Activated naive CD4-positive, alpha-beta T cell treated with anti-CD3 and anti-CD28 coated beads, Interleukin-2, amount 10 ng/mL, durations not matched to agents 7 days and 5 days (primary cell): Measurements from ENCODE around the gene PELI2.

Experiments
- CTCF ChIA-PET: fragments of 350-600 bp; sonication (Branson Sonifier 250); formaldehyde crosslinking; loops from one replicate; lab custom pipeline; 2021; ENCODE audit warnings: antibody characterized with exemption; lab: Charles Lee
- DNase-seq: peaks from one replicate; pipeline ENCODE4 v3.0.0-alpha.2; 2020
- H3K27ac Mint-ChIP-seq: one replicate; pipeline ENCODE4 v1.8.0; 2021; ENCODE audit warnings: mild to moderate bottlenecking, moderate library complexity, mixed read lengths
- H3K27me3 Mint-ChIP-seq: one replicate; pipeline ENCODE4 v1.8.0; 2021; ENCODE audit warnings: mild to moderate bottlenecking, mixed read lengths
- H3K36me3 Mint-ChIP-seq: one replicate; pipeline ENCODE4 v1.8.0; 2021; ENCODE audit warnings: mixed read lengths
- H3K4me1 Mint-ChIP-seq: one replicate; pipeline ENCODE4 v1.8.0; 2021; ENCODE audit warnings: mixed read lengths
- H3K4me3 Mint-ChIP-seq: one replicate; pipeline ENCODE4 v1.8.0; 2021; ENCODE audit warnings: mild to moderate bottlenecking, moderate library complexity, mixed read lengths
- H3K9me3 Mint-ChIP-seq: one replicate; pipeline ENCODE4 v1.8.0; 2021; ENCODE audit warnings: mixed read lengths

The PELI2 gene

DNA sequence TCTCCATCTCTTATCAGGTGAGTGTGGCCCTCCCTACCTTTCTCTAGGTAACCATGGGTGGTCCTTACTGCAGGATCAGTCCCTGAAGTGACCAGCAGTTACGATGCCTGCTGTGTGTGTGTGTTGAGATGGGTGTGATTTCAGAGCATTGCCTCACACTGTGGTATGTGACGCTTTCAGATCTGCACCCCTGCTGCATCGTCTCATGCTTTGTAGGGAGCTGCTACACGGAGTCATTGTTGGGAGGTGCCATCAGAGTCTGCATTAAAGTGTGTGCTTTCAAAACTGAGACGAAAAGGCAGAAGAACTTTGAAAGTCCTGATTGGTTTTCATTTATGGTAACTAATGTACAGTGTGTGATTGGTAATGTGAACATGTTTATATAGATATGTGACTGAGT is 150.5 kb downstream of the PELI2 start:
- Mint-ChIP-seq H3K4me3 (no peak overlapping the region), H3K27me3 (no peaks in the 10 kb centered on the region), H3K4me1 (no peaks in the 10 kb centered on the region), H3K27ac (no peak overlapping the region), H3K36me3 (no peaks in the 10 kb centered on the region), H3K9me3 (no peaks in the 10 kb centered on the region)
- no peak for DNase-seq
- CTCF ChIA-PET, result interaction anchor here (0.7 kb wide), 1 partner anchor 13 kb away, joined by 3 read pairs; no protein-coding TSS in a partner anchor

DNA sequence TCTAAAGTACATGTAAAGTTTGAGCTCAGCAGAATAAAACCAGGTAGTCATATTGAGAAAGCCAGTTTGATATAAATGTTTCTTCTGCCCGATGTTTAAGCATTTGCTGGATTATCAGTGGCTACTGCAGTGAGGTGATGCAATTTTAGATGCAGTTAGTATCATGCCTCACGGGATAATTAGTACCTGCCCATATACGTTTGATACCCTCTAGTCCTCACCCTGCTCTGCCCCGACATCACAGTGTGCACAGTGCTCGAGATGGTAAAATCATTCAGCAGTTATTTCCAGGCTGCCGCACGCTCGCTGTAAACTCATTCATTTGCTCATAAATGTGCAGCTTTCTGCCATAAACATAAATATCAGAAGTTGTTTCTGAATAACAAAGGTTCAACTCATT is 152.7 kb downstream of the PELI2 start:
- Mint-ChIP-seq H3K4me3 (no peak overlapping the region), H3K9me3 (no peaks in the 10 kb centered on the region), H3K27ac (no peak overlapping the region), H3K36me3 (no peaks in the 10 kb centered on the region), H3K27me3 (no peaks in the 10 kb centered on the region), H3K4me1 (no peaks in the 10 kb centered on the region)
- CTCF ChIA-PET, result no interaction called here
- DNase-seq, result no peak

DNA sequence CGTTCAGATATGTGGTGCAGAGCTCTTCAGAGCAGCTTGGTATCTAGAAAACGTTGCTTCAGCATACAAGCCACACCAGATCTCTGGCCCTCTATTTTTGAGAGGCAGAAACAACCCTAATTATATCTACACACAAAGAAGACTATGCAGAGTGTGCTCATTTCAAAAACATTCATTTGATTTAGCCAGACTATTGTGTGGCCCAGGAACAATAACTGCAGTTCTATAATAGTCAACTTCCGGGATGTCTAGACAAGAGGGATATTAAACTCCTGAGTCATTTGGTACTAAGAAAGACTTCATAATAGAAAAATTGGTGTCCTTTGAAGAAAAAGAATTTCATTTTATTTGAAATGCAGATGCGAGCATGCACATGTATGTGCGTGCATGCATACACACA is 153.8 kb downstream of the PELI2 start:
- Mint-ChIP-seq H3K27me3 (no peaks in the 10 kb centered on the region), H3K4me1 (no peaks in the 10 kb centered on the region), H3K4me3 (no peak overlapping the region), H3K36me3 (no peaks in the 10 kb centered on the region), H3K27ac (no peak overlapping the region), H3K9me3 (no peaks in the 10 kb centered on the region)
- DNase-seq, result no peak
- CTCF ChIA-PET, result no interaction called here

DNA sequence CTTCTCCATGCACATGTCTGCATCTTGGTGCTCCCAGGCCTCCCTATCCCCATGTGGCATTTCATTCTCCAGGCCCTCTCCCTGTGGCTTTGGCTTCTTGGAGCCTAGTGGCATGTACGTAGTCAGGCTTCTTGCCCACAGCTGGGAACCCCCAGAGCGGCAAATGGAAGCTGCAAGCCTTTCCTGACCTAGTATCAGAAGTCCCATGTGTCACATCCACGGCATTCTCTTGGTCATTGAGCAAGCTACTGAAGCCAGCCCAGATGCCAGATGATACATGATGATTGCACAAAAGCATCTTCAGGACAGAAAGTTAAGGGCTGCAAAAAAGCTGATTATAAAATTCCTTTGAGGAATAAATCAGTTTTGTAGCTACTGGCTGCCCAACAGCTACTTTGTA is 154.9 kb downstream of the PELI2 start:
- Mint-ChIP-seq H3K9me3 (no peaks in the 10 kb centered on the region), H3K27me3 (no peaks in the 10 kb centered on the region), H3K36me3 (no peaks in the 10 kb centered on the region), H3K4me1 (no peaks in the 10 kb centered on the region), H3K4me3 (no peak overlapping the region), H3K27ac (no peak overlapping the region)
- CTCF ChIA-PET, result no interaction called here
- no peak for DNase-seq

DNA sequence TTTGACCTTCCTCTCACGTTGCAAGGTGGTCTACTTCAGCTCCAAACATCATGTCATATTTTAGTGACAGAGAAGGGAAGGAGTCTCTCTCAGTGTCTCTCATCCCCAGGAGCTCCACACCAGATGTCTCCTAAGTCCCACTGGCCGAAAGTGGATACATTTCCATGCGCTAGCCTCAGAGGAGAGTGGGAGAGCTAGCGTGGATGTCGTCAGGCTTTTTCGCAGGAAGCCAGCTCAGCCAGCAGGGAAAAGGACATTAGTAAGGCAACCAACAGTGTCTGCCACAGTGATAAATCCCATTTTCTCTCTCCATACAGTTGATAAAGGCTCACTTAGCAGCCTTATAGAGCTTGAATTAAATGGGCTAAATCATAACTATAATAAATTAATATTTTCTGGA is 155.7 kb downstream of the PELI2 start:
- no peaks in the 10 kb centered on the region for H3K27me3 Mint-ChIP-seq
- no peak overlapping the region for H3K27ac Mint-ChIP-seq
- H3K36me3 Mint-ChIP-seq, result no peaks in the 10 kb centered on the region
- DNase-seq, result no peak
- no peaks in the 10 kb centered on the region for H3K9me3 Mint-ChIP-seq
- CTCF ChIA-PET, result no interaction called here
- no peak overlapping the region for H3K4me3 Mint-ChIP-seq
- H3K4me1 Mint-ChIP-seq, result no peaks in the 10 kb centered on the region

DNA sequence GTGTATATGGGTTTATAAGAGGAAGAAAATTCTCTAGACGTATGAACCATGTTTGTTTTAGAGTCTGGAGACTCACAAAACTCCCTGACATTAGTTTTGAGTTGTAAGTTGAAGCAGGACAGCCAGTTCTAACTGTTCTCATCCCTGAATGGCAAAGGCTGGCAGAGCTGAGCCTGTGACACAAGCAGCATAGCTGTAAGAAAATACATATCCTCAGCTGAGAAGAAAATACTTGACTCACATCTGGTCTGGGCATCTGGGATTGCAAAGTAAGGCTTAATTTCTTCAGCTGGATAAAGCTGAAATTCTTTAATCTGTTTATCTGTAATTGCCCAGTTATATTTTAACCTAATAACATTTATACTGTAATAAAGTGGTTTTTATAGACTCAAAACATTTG is 156.3 kb downstream of the PELI2 start:
- Mint-ChIP-seq H3K4me3 (no peak overlapping the region), H3K9me3 (no peaks in the 10 kb centered on the region), H3K27me3 (no peaks in the 10 kb centered on the region), H3K27ac (no peak overlapping the region), H3K36me3 (no peaks in the 10 kb centered on the region), H3K4me1 (no peaks in the 10 kb centered on the region)
- DNase-seq, result no peak
- CTCF ChIA-PET, result no interaction called here

DNA sequence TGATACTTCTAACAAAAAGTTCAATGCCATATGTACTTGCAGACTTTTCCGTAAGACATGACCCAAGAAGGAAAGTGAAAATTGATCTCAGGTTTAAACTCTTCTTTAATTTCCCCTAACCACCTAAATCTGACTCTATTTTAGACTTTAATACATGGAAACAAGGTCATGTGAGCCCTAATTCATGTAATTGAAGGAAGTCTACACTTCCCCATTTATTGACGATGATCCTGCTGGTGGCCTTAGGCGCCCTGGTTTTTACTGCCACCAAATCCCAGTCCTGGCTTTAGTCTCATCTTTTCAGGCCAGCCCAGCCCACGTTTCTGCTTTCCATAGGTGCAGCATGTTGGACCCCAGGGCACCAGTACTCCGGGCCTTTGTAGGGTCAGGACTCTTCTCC is 157.9 kb downstream of the PELI2 start:
- H3K4me1 Mint-ChIP-seq, result no peaks in the 10 kb centered on the region
- CTCF ChIA-PET, result no interaction called here
- no peak overlapping the region for H3K4me3 Mint-ChIP-seq
- no peaks in the 10 kb centered on the region for H3K9me3 Mint-ChIP-seq
- H3K27ac Mint-ChIP-seq, result no peak overlapping the region
- no peak for DNase-seq
- H3K36me3 Mint-ChIP-seq, result no peaks in the 10 kb centered on the region
- no peaks in the 10 kb centered on the region for H3K27me3 Mint-ChIP-seq

DNA sequence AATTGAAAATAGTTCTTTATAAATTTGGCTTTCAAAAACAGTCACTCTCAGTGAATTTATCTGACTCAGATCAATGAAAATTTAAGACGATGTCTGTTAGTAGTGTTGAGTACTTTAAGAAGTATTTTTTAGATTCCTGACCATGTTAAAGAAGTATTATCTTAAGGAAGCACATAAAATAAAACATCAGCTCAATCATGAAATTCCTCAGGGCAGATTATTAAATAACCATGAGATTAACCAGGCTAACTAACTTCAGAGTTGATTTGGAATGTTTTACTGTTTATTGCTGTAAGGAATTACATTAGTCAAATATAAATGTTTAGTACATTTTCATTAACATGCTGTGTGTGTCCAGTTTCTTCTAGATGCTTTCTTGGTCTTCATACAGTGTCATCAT is 160.2 kb downstream of the PELI2 start:
- Mint-ChIP-seq H3K27ac (no peak overlapping the region), H3K9me3 (no peaks in the 10 kb centered on the region), H3K4me1 (no peaks in the 10 kb centered on the region), H3K36me3 (no peaks in the 10 kb centered on the region), H3K27me3 (no peaks in the 10 kb centered on the region), H3K4me3 (no peak overlapping the region)
- CTCF ChIA-PET, result no interaction called here
- no peak for DNase-seq

DNA sequence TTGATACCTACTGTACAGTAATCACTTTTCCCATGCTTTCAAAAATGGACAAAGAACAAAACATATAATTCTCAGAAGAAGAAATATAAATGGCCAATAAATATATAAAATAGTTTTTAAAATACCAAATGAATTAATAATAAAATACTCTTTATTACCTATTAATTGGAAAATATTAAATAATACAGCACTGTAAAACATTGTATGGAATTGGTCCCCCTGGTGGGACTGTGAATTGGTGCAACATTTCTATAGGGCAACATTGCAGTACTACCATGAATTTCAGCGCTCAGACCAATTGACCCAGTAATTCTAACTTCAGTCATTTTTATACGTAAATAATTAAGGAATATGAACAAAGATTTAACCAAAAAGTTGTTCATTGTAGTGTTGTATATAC is 162.6 kb downstream of the PELI2 start:
- H3K4me1 Mint-ChIP-seq, result no peaks in the 10 kb centered on the region
- no peaks in the 10 kb centered on the region for H3K27me3 Mint-ChIP-seq
- H3K27ac Mint-ChIP-seq, result no peak overlapping the region
- CTCF ChIA-PET, result interaction anchor here (1.1 kb wide), 1 partner anchor 12 kb away, joined by 3 read pairs; no protein-coding TSS in a partner anchor
- H3K36me3 Mint-ChIP-seq, result no peaks in the 10 kb centered on the region
- no peak overlapping the region for H3K4me3 Mint-ChIP-seq
- DNase-seq, result no peak
- no peaks in the 10 kb centered on the region for H3K9me3 Mint-ChIP-seq

DNA sequence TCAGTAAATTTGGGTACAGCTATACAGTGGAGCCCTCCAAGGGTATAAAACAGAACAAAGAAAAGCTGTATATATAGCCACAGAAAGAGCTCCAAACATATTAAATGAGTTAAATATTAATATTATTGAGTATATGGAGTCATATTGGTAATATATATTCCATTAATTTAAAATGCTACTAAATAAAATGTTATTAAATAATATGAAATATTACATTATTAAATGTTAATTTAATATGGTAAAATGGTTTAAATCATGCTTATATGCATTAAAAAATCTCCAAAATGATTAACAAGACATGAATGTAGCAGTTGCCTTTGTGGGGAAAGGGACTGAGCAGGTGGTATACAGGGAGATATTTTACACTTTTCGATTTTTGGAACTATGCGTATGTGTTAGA is 164.0 kb downstream of the PELI2 start:
- CTCF ChIA-PET, result no interaction called here
- no peaks in the 10 kb centered on the region for H3K4me1 Mint-ChIP-seq

DNA sequence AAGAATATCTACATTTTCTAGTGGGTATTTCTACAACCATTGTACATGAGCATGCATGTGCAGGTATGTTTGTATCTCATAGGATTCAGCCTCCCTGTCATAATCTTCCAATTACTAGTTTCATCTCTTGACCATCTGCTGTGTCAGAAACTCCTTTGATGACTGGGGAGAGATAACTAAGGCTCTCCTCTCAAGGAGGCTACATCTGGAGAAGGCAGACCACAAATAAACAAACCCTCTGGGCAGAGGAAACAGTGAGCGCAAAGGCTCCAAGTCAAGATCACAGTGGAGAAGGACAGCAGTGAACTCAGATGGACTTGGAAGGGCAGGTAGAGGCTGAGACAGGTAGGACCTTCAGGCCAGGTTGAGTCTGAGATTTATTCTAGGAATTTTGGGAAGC is 166.4 kb downstream of the PELI2 start:
- Mint-ChIP-seq H3K36me3 (no peaks in the 10 kb centered on the region), H3K27me3 (no peaks in the 10 kb centered on the region), H3K4me1 (no peaks in the 10 kb centered on the region), H3K9me3 (no peaks in the 10 kb centered on the region), H3K27ac (no peak overlapping the region), H3K4me3 (no peak overlapping the region)
- no peak for DNase-seq
- CTCF ChIA-PET, result no interaction called here

More for the DNA sequence above, 164.0 kb downstream of the PELI2 start:
- H3K27me3 Mint-ChIP-seq, result no peaks in the 10 kb centered on the region
- no peak overlapping the region for H3K4me3 Mint-ChIP-seq
- DNase-seq, result no peak
- H3K9me3 Mint-ChIP-seq, result no peaks in the 10 kb centered on the region
- H3K36me3 Mint-ChIP-seq, result no peaks in the 10 kb centered on the region
- H3K27ac Mint-ChIP-seq, result no peak overlapping the region

DNA sequence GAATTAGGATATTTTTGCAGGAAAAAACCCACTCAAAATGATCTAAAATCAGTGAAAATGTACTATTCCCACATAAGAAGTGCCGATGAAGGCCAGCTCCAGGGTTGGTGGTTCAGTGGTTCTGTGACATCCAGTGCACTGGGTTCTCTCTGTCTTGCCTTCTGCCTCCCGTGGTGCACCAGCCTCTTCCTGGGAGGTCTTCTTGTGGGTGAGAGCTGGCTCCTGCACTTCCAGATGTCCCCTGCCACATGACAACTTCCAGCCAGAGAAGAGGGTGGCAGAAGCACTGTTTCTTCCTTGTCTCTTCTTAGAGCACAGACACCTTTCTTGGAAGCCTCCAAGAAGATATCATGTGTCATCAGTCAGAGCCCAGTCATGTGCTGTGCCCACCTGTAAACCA is 170.9 kb downstream of the PELI2 start:
- Mint-ChIP-seq H3K27ac (no peak overlapping the region), H3K9me3 (no peaks in the 10 kb centered on the region), H3K4me1 (no peaks in the 10 kb centered on the region), H3K36me3 (no peaks in the 10 kb centered on the region), H3K27me3 (no peaks in the 10 kb centered on the region), H3K4me3 (no peak overlapping the region)
- no peak for DNase-seq
- CTCF ChIA-PET, result no interaction called here

DNA sequence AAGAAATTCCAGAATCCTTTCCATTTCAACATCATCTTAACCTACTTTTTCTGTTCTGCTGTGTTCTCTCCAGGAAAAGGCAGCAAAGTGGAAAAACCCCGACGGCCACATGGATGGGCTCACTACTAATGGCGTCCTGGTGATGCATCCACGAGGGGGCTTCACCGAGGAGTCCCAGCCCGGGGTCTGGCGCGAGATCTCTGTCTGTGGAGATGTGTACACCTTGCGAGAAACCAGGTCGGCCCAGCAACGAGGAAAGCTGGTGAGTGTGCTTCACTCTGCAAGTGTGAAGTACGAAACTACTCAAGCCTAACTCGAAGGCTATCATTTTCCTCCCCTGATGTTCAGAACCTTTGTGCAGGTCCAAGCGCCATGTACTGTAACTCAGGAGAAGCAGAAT is 172.0 kb downstream of the PELI2 start:
- H3K9me3 Mint-ChIP-seq, result no peaks in the 10 kb centered on the region
- no peak for DNase-seq
- H3K4me1 Mint-ChIP-seq, result no peaks in the 10 kb centered on the region
- H3K4me3 Mint-ChIP-seq, result no peak overlapping the region
- H3K36me3 Mint-ChIP-seq, result no peaks in the 10 kb centered on the region
- H3K27ac Mint-ChIP-seq, result no peak overlapping the region
- H3K27me3 Mint-ChIP-seq, result no peaks in the 10 kb centered on the region
- CTCF ChIA-PET, result no interaction called here

DNA sequence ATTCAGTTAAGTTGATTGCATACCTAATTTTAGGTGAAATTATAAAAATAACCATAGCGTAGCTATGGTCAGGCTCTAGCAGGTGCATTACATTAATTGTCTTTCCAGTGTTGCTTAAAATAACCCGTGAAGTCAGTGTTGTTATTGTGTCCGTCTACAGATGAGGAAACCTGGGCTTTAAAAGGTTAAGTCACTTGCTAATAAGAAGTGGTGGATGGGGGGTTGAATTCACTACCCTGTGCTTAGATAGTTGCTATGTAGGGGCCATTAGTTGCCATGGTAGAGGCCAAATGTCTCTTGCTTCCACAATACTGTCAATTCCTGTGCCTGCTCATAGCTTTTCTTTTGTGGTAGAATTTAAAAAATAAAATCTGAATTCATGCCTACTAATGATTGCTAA is 174.8 kb downstream of the PELI2 start:
- CTCF ChIA-PET, result no interaction called here
- Mint-ChIP-seq H3K36me3 (no peaks in the 10 kb centered on the region), H3K9me3 (no peaks in the 10 kb centered on the region), H3K27me3 (no peaks in the 10 kb centered on the region), H3K4me3 (no peak overlapping the region), H3K27ac (no peak overlapping the region), H3K4me1 (no peaks in the 10 kb centered on the region)
- no peak for DNase-seq

DNA sequence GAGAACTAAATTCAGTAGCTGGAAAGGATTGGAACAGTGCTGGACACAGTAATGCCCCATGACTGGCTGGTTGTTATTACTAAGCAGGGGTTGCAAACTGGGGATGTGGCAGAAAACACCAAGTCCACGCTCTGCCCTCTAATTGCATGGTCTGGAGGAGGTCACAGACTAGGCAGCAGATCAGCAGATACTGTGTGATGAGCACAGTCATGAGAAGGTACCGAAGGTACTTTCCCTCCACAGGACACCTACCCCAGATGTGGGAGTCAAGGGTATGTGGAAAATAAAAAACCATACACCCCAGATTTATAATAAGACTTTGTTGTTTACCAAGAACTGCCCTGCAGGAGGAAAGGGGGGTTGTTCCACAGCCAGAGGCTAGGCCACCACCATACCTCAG is 175.3 kb downstream of the PELI2 start:
- no peaks in the 10 kb centered on the region for H3K27me3 Mint-ChIP-seq
- no peak overlapping the region for H3K4me3 Mint-ChIP-seq
- H3K4me1 Mint-ChIP-seq, result no peaks in the 10 kb centered on the region
- no peak for DNase-seq
- CTCF ChIA-PET, result no interaction called here
- H3K27ac Mint-ChIP-seq, result no peak overlapping the region
- H3K9me3 Mint-ChIP-seq, result no peaks in the 10 kb centered on the region
- H3K36me3 Mint-ChIP-seq, result no peaks in the 10 kb centered on the region

DNA sequence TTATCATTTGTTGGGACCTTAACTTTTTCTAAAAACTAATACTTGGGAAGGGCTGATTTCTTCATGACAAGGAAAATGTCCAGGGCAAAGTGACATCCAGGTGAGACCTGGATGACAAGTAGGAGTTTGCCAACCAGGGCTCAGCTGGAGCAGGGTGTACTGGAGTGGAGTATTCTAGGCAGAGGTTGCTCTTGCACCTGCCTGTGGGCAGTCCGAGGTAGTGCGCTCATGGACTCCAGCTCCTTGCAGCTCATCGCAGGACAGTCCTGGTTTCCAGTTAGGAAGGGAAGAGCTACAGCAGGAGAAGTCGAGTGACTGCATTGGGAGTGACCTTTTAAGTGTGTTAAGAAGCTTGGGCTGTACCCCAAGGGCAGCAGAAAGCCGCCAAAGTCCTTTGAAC is 175.9 kb downstream of the PELI2 start:
- Mint-ChIP-seq H3K36me3 (no peaks in the 10 kb centered on the region), H3K4me1 (no peaks in the 10 kb centered on the region), H3K27ac (no peak overlapping the region), H3K9me3 (no peaks in the 10 kb centered on the region), H3K4me3 (no peak overlapping the region), H3K27me3 (no peaks in the 10 kb centered on the region)
- CTCF ChIA-PET, result no interaction called here
- DNase-seq, result no peak
